Glutamatergic neuron (in vitro differentiated cells): ENCODE results near the gene GPRC5D. TPM values are rescaled to one million over a fixed set of nuclear protein-coding genes. Genes with fewer than 3 reads are reported as not detected.

Experiments used
- DNase-seq: peaks from one replicate; pipeline ENCODE4 v3.0.0; 2022
- H3K27ac Mint-ChIP-seq: one replicate; pipeline ENCODE4 v1.8.0; 2020; ENCODE audit warnings: mild to moderate bottlenecking, mixed read lengths, inconsistent platforms; ENCODE audit not compliant: unreplicated experiment
- H3K27me3 Mint-ChIP-seq: one replicate; pipeline ENCODE4 v1.8.0; 2020; ENCODE audit warnings: mild to moderate bottlenecking, moderate library complexity, mixed read lengths, inconsistent platforms; ENCODE audit not compliant: unreplicated experiment
- H3K36me3 Mint-ChIP-seq: one replicate; pipeline ENCODE4 v1.8.0; 2020; ENCODE audit warnings: mild to moderate bottlenecking, mixed read lengths, inconsistent platforms; ENCODE audit not compliant: unreplicated experiment
- H3K4me1 Mint-ChIP-seq: one replicate; pipeline ENCODE4 v1.8.0; 2020; ENCODE audit warnings: mild to moderate bottlenecking, low read depth, mixed read lengths, inconsistent platforms; ENCODE audit not compliant: unreplicated experiment
- H3K4me3 Mint-ChIP-seq: one replicate; pipeline ENCODE4 v1.8.0; 2020; ENCODE audit warnings: mild to moderate bottlenecking, mixed read lengths, inconsistent platforms; ENCODE audit not compliant: unreplicated experiment
- H3K9me3 Mint-ChIP-seq: one replicate; pipeline ENCODE4 v1.8.0; 2020; ENCODE audit warnings: mild to moderate bottlenecking, moderate library complexity, mixed read lengths, inconsistent platforms; ENCODE audit not compliant: unreplicated experiment
- CTCF ChIP-seq: fragments of 200-600 bp; sonication (generic); IDR thresholded peaks from one replicate; pipeline ENCODE4 v1.5.0; 2021; ENCODE audit not compliant: partially characterized antibody, unreplicated experiment
- total RNA-seq: library from RNA; stranded (reverse); fragmentation: NEBNext Ultra II Directional; extraction: Animal tissue kit (Norgen Biotek cat#: 25700); gene quantifications from one replicate; pipeline ENCODE4 v1.2.1, GENCODE V29; 2021; ENCODE audit not compliant: unreplicated experiment

The GPRC5D gene
- total RNA-seq, 1 donor from 2014 or later, result not detected

GRCh38 chr12:12909995-12910420 is 42.0 kb downstream of the GPRC5D start:
- H3K27ac Mint-ChIP-seq, result no peak overlapping the region
- TF ChIP-seq CTCF, result no peak
- H3K4me1 Mint-ChIP-seq, result no peaks in the 10 kb centered on the region
- H3K36me3 Mint-ChIP-seq, result no peaks in the 10 kb centered on the region
- no peak overlapping the region for H3K4me3 Mint-ChIP-seq
- no peaks in the 10 kb centered on the region for H3K27me3 Mint-ChIP-seq
- no peaks in the 10 kb centered on the region for H3K9me3 Mint-ChIP-seq
- no peak for DNase-seq

GRCh38 chr12:12909228-12909994 is 42.6 kb downstream of the GPRC5D start:
- H3K4me3 Mint-ChIP-seq, result no peak overlapping the region
- no peaks in the 10 kb centered on the region for H3K9me3 Mint-ChIP-seq
- H3K27me3 Mint-ChIP-seq, result no peaks in the 10 kb centered on the region
- H3K27ac Mint-ChIP-seq, result no peak overlapping the region
- H3K4me1 Mint-ChIP-seq, result no peaks in the 10 kb centered on the region
- H3K36me3 Mint-ChIP-seq, result no peaks in the 10 kb centered on the region
- DNase-seq, result no peak
- TF ChIP-seq CTCF, result no peak

GRCh38 chr12:12908711-12909110 is 43.3 kb downstream of the GPRC5D start:
- Mint-ChIP-seq H3K4me1 (no peaks in the 10 kb centered on the region), H3K4me3 (no peak overlapping the region), H3K36me3 (no peaks in the 10 kb centered on the region), H3K9me3 (no peaks in the 10 kb centered on the region), H3K27me3 (no peaks in the 10 kb centered on the region), H3K27ac (no peak overlapping the region)
- TF ChIP-seq CTCF, result no peak
- no peak for DNase-seq

GRCh38 chr12:12908252-12908651 is 43.7 kb downstream of the GPRC5D start:
- no peaks in the 10 kb centered on the region for H3K9me3 Mint-ChIP-seq
- H3K4me3 Mint-ChIP-seq, result no peak overlapping the region
- no peak overlapping the region for H3K27ac Mint-ChIP-seq
- DNase-seq, result no peak
- no peaks in the 10 kb centered on the region for H3K4me1 Mint-ChIP-seq
- H3K27me3 Mint-ChIP-seq, result no peaks in the 10 kb centered on the region
- H3K36me3 Mint-ChIP-seq, result no peaks in the 10 kb centered on the region
- no peak for TF ChIP-seq CTCF

GRCh38 chr12:12907552-12907951 is 44.4 kb downstream of the GPRC5D start:
- Mint-ChIP-seq H3K4me1 (no peaks in the 10 kb centered on the region), H3K27ac (no peak overlapping the region), H3K9me3 (no peaks in the 10 kb centered on the region), H3K27me3 (no peaks in the 10 kb centered on the region), H3K4me3 (no peak overlapping the region), H3K36me3 (no peaks in the 10 kb centered on the region)
- TF ChIP-seq CTCF, result no peak
- DNase-seq, result no peak
